H1 (cell line): Measurements from ENCODE around the gene METTL1. TPM values are rescaled to one million over a fixed set of nuclear protein-coding genes. Genes with fewer than 3 reads are reported as not detected.
"Not testable (repeated sequence)": the region's sequence is repeated elsewhere in the genome, so short reads cannot be mapped to it uniquely, and the experiment has no call there.

Experiments
- CTCF ChIA-PET: fragments of 300-600 bp; sonication (Branson Sonifier 250); formaldehyde crosslinking; loops from one replicate; lab custom pipeline; 2021; ENCODE audit not compliant: partially characterized antibody; lab: Charles Lee
- POLR2A ChIA-PET: fragments of 300-600 bp; sonication (Branson Sonifier 250); formaldehyde crosslinking; loops from one replicate; lab custom pipeline; 2021; ENCODE audit warnings: inconsistent platforms; ENCODE audit not compliant: partially characterized antibody; lab: Charles Lee
- DNase-seq, 2 experiments: peaks; one replicate each; pipeline versions ENCODE4 v3.0.0 to v3.0.0-alpha.2; 2010 to 2022; ENCODE audit warnings: low spot score in 2 of 2, low read depth in 1 of 2, mixed read lengths in 1 of 2
- FAIRE-seq: peaks from 2 replicates; lab custom pipeline; 2011; peaks lifted over from hg19 to GRCh38; lab: Jason Lieb, UNC
- H2AFZ ChIP-seq: 2 replicates; pipeline ENCODE4 v1.8.1; 2012; ENCODE audit warnings: low read length, inconsistent platforms
- H2AK5ac ChIP-seq: 2 replicates; pipeline ENCODE4 v1.6.1; 2013; ENCODE audit warnings: low read depth, low read length
- H2BK120ac ChIP-seq: replicated peaks from 2 replicates; pipeline ENCODE3; 2013; ENCODE audit warnings: low read depth, low read length, inconsistent platforms
- H2BK12ac ChIP-seq: 2 replicates; pipeline ENCODE4 v1.6.1; 2013; ENCODE audit warnings: low read depth, low read length
- H2BK15ac ChIP-seq: 2 replicates; pipeline ENCODE4 v1.6.1; 2013; ENCODE audit warnings: low read length
- H2BK20ac ChIP-seq: 2 replicates; pipeline ENCODE4 v1.6.1; 2013; ENCODE audit warnings: low read length
- H2BK5ac ChIP-seq: 2 replicates; pipeline ENCODE4 v1.6.1; 2013; ENCODE audit warnings: low read depth, low read length
- H3K14ac ChIP-seq: 2 replicates; pipeline ENCODE4 v1.6.1; 2013; ENCODE audit warnings: inconsistent platforms; ENCODE audit not compliant: insufficient read length
- H3K18ac ChIP-seq: 2 replicates; pipeline ENCODE4 v1.6.1; 2013; ENCODE audit warnings: low read length; ENCODE audit errors: extremely low read depth
- H3K23ac ChIP-seq: 2 replicates; pipeline ENCODE4 v1.6.1; 2013; ENCODE audit warnings: inconsistent platforms; ENCODE audit not compliant: insufficient read length
- H3K23me2 ChIP-seq: 2 replicates; pipeline ENCODE4 v1.6.1; 2013; ENCODE audit warnings: low read depth, low read length
- H3K27ac ChIP-seq: 2 replicates; pipeline ENCODE4 v1.6.1; 2011; ENCODE audit warnings: low read depth, low read length, inconsistent platforms
- H3K27me3 ChIP-seq, 4 experiments: replicated peaks in 1 of 4; 1 replicate in 1 of 4; 2 replicates in 3 of 4; pipeline versions ENCODE4 v1.6.1 to v1.8.1; 2011 to 2013; ENCODE audit warnings: low read length in 3 of 4, mild to moderate bottlenecking in 3 of 4, inconsistent platforms in 2 of 4, mixed read lengths in 2 of 4, moderate library complexity in 1 of 4; ENCODE audit not compliant: control insufficient read depth in 3 of 4, insufficient read depth in 3 of 4; ENCODE audit errors: extremely low read depth in 1 of 4
- H3K36me3 ChIP-seq, 4 experiments: 2 replicates each; pipeline versions ENCODE4 v1.6.1 to v1.8.1; 2011 to 2013; ENCODE audit warnings: mild to moderate bottlenecking in 4 of 4, low read length in 3 of 4, moderate library complexity in 2 of 4, control low read depth in 1 of 4, inconsistent platforms in 1 of 4; ENCODE audit not compliant: insufficient read depth in 4 of 4, control insufficient read depth in 2 of 4
- H3K4ac ChIP-seq: replicated peaks from 2 replicates; pipeline ENCODE3; 2013; ENCODE audit warnings: low read length, low read depth, mixed read lengths, inconsistent platforms; ENCODE audit not compliant: insufficient read length
- H3K4me1 ChIP-seq, 4 experiments: replicated peaks in 1 of 4; 1 replicate in 1 of 4; 2 replicates in 3 of 4; pipeline versions ENCODE4 v1.6.1 to v1.8.1; 2011 to 2013; ENCODE audit warnings: low read length in 3 of 4, inconsistent platforms in 2 of 4, mixed read lengths in 1 of 4; ENCODE audit not compliant: insufficient read depth in 4 of 4, control insufficient read depth in 3 of 4
- H3K4me2 ChIP-seq, 2 experiments: 2 replicates each; pipeline versions ENCODE4 v1.6.1 to v1.8.1; 2011 to 2013; ENCODE audit warnings: low read depth in 2 of 2, low read length in 2 of 2, control low read depth in 1 of 2, inconsistent platforms in 1 of 2, mild to moderate bottlenecking in 1 of 2; ENCODE audit not compliant: insufficient read depth in 1 of 2
- H3K4me3 ChIP-seq, 4 experiments: fragments of 200-600, 300-600 bp in 1 of 4; sonication (generic), shearing (Covaris generic), sonication (Bioruptor Twin) in 1 of 4; 2 replicates each; pipeline versions ENCODE4 v1.5.1 to v1.8.1; 2011 to 2016; ENCODE audit warnings: low read length in 4 of 4, low read depth in 3 of 4, control low read depth in 2 of 4, inconsistent platforms in 2 of 4, mild to moderate bottlenecking in 2 of 4, mixed read lengths in 1 of 4, moderate library complexity in 1 of 4; ENCODE audit not compliant: insufficient read depth in 2 of 4; ENCODE audit errors: extremely low read depth in 1 of 4
- H3K56ac ChIP-seq: replicated peaks from 2 replicates; pipeline ENCODE3; 2013; ENCODE audit warnings: low read depth, mild to moderate bottlenecking, mixed read lengths, low read length, inconsistent platforms; ENCODE audit not compliant: insufficient read length
- H3K79me1 ChIP-seq: 2 replicates; pipeline ENCODE4 v1.6.1; 2013; ENCODE audit warnings: low read depth, low read length, control low read depth
- H3K79me2 ChIP-seq, 2 experiments: 2 replicates each; pipeline versions ENCODE4 v1.6.1 to v1.8.1; 2012 to 2013; ENCODE audit warnings: low read length in 2 of 2, mild to moderate bottlenecking in 2 of 2, inconsistent platforms in 1 of 2; ENCODE audit not compliant: insufficient read depth in 2 of 2, control insufficient read depth in 1 of 2
- H3K9ac ChIP-seq, 4 experiments: replicated peaks in 1 of 4; 1 replicate in 1 of 4; 2 replicates in 3 of 4; pipeline versions ENCODE4 v1.6.1 to v1.8.1; 2011 to 2013; ENCODE audit warnings: low read depth in 3 of 4, low read length in 3 of 4, control low read depth in 2 of 4, mild to moderate bottlenecking in 2 of 4, moderate library complexity in 2 of 4, inconsistent platforms in 1 of 4; ENCODE audit errors: extremely low read depth in 1 of 4
- H3K9me3 ChIP-seq, 2 experiments: 2 replicates each; pipeline versions ENCODE4 v1.6.1 to v1.8.1; 2012 to 2013; ENCODE audit warnings: mild to moderate bottlenecking in 2 of 2, moderate library complexity in 2 of 2, control low read depth in 1 of 2, inconsistent platforms in 1 of 2, low read depth in 1 of 2, low read length in 1 of 2, mixed read lengths in 1 of 2; ENCODE audit not compliant: insufficient read depth in 2 of 2
- H4K20me1 ChIP-seq, 2 experiments: replicated peaks in 1 of 2; 2 replicates each; pipeline versions ENCODE3 to v1.8.1; 2011 to 2013; ENCODE audit warnings: inconsistent platforms in 2 of 2, low read length in 2 of 2, mild to moderate bottlenecking in 1 of 2; ENCODE audit not compliant: insufficient read depth in 2 of 2, control insufficient read depth in 1 of 2
- H4K5ac ChIP-seq: 2 replicates; pipeline ENCODE4 v1.6.1; 2013; ENCODE audit warnings: low read length, low read depth, mixed read lengths, inconsistent platforms; ENCODE audit not compliant: insufficient read length
- H4K8ac ChIP-seq: 2 replicates; pipeline ENCODE4 v1.8.0; 2013; ENCODE audit warnings: mild to moderate bottlenecking, moderate library complexity, low read length, inconsistent platforms; ENCODE audit not compliant: insufficient read depth; ENCODE audit errors: extremely low read depth
- H4K91ac ChIP-seq: replicated peaks from 2 replicates; pipeline ENCODE3; 2013; ENCODE audit warnings: low read length, mixed read lengths, inconsistent platforms; ENCODE audit not compliant: insufficient read length
- JUN ChIP-seq: IDR thresholded peaks from 2 replicates; pipeline ENCODE4 v1.6.1; 2011; ENCODE audit warnings: low read depth, mild to moderate bottlenecking, improper control_type of control experiment, low read length
- SP4 ChIP-seq: IDR thresholded peaks from 2 replicates; pipeline ENCODE4 v1.6.1; 2012; ENCODE audit warnings: low read length, inconsistent platforms
- WGBS, 2 experiments: shearing (Covaris generic) in 1 of 2; methylation state at CpG; one replicate each; pipeline versions ENCODE4 v1.1.6 to v1.1.7; 2013 to 2015; ENCODE audit warnings: low lambda C conversion rate in 2 of 2, mixed read lengths in 2 of 2, inconsistent platforms in 1 of 2, low coverage in 1 of 2, missing lambda C conversion rate in 1 of 2; ENCODE audit not compliant: insufficient replicate concordance in 2 of 2, insufficient coverage in 1 of 2, insufficient read length in 1 of 2; ENCODE audit errors: extremely low coverage in 1 of 2, missing lambda C conversion rate in 1 of 2; 5-methylcytosine and 5-hydroxymethylcytosine counted together
- polyA plus RNA-seq, 7 experiments: library from polyadenylated mRNA; depleted of rRNA in 3 of 7; stranded (reverse) in 5 of 7; unstranded in 2 of 7; fragments of >200 nt in 5 of 7; fragments of 200-250 nt in 2 of 7; gene quantifications; 1 replicate in 5 of 7; 2 replicates in 1 of 7; 4 replicates in 1 of 7; pipeline versions ENCODE4 v1.2.1 to v1.2.3, GENCODE V29; 2011 to 2013; ENCODE audit warnings: missing spikeins in 2 of 7, mixed read lengths in 2 of 7
- total RNA-seq: library from RNA; stranded (reverse); fragmentation: NEBNext Ultra II Directional; extraction: Animal tissue kit (Norgen Biotek cat#: 25700); gene quantifications from 2 replicates; pipeline ENCODE4 v1.2.1, GENCODE V29; 2021

The METTL1 gene
- total and polyA plus RNA-seq, 2 of the 8 experiments (the other 6 are each of a cell fraction or from before 2014, with no cell fraction given) = 40.5 to 46.0 TPM

GRCh38 chr12:57775044-57775443 is 3.1 kb upstream of the METTL1 start (continued):
- TF ChIP-seq JUN (no peak), SP4 (no peak)

GRCh38 chr12:57774634-57775033 is 2.7 kb upstream of the METTL1 start:
- H2AFZ ChIP-seq, H4K20me1 ChIP-seq, H3K79me2 ChIP-seq, H2AK5ac ChIP-seq, H3K79me1 ChIP-seq, H3K4ac ChIP-seq, H3K9ac ChIP-seq, H3K14ac ChIP-seq, H2BK120ac ChIP-seq, H3K9me3 ChIP-seq, H3K4me1 ChIP-seq, H2BK12ac ChIP-seq, H3K27ac ChIP-seq, H3K36me3 ChIP-seq, H3K18ac ChIP-seq, H3K23ac ChIP-seq, H2BK5ac ChIP-seq, H4K5ac ChIP-seq, H3K27me3 ChIP-seq, H3K4me3 ChIP-seq, DNase-seq, H4K8ac ChIP-seq, FAIRE-seq, H3K56ac ChIP-seq, H4K91ac ChIP-seq, H3K4me2 ChIP-seq, H2BK20ac ChIP-seq, H2BK15ac ChIP-seq: not testable (repeated sequence)
- H3K23me2 ChIP-seq = peaks cover 12% of the 10 kb centered on the region; the same call in 1 of the 2 replicates
- 91% methylated on average over 11 of the region's 11 CpGs; no CpG with 5 or more reads in 1 of the 2 experiments for WGBS, 2 experiments
- ChIA-PET CTCF (interaction anchor here (0.6 to 4.5 kb wide), 7 partner anchors 8 to 70 kb away, joined by 3 to 28 read pairs (median 4); no protein-coding TSS in a partner anchor), POLR2A (interaction anchor here (0.9 to 1.8 kb wide), 2 partner anchors 18 to 25 kb away, joined by 4 read pairs; no protein-coding TSS in a partner anchor)
